H9 (cell line): ENCODE data around the gene RDH12. TPM values are rescaled to one million over a fixed set of nuclear protein-coding genes. Genes with fewer than 3 reads are reported as not detected.

Source experiments
- DNase-seq: peaks from one replicate; pipeline ENCODE4 v3.0.0-alpha.2; 2017
- H2AFZ ChIP-seq: one replicate; pipeline ENCODE4 v1.6.1; 2013; ENCODE audit warnings: mild to moderate bottlenecking, low read length, control low read depth, moderate library complexity
- H2AK5ac ChIP-seq: 2 replicates; pipeline ENCODE4 v1.6.1; 2013; ENCODE audit warnings: low read length, control low read depth, mixed read lengths; ENCODE audit not compliant: insufficient read length
- H2BK120ac ChIP-seq: one replicate; pipeline ENCODE4 v1.6.1; 2013; ENCODE audit warnings: low read depth, mild to moderate bottlenecking, low read length, control low read depth, inconsistent platforms; ENCODE audit not compliant: poor library complexity, severe bottlenecking
- H2BK12ac ChIP-seq: 2 replicates; pipeline ENCODE4 v1.6.1; 2013; ENCODE audit warnings: low read length, control low read depth, mixed read lengths, low read depth; ENCODE audit not compliant: insufficient read length
- H2BK15ac ChIP-seq: 2 replicates; pipeline ENCODE4 v1.6.1; 2013; ENCODE audit warnings: low read depth, low read length, control low read depth
- H2BK20ac ChIP-seq: one replicate; pipeline ENCODE4 v1.6.1; 2013; ENCODE audit warnings: low read depth, mild to moderate bottlenecking, low read length, control low read depth, inconsistent platforms; ENCODE audit not compliant: poor library complexity, severe bottlenecking
- H2BK5ac ChIP-seq: 2 replicates; pipeline ENCODE4 v1.6.1; 2013; ENCODE audit warnings: low read length, control low read depth, mixed read lengths; ENCODE audit not compliant: insufficient read length
- H3K14ac ChIP-seq: 2 replicates; pipeline ENCODE4 v1.6.1; 2013; ENCODE audit warnings: low read length, control low read depth; ENCODE audit not compliant: insufficient read depth
- H3K18ac ChIP-seq: 2 replicates; pipeline ENCODE4 v1.6.1; 2013; ENCODE audit warnings: low read depth, mild to moderate bottlenecking, mixed read lengths, low read length, control low read depth; ENCODE audit not compliant: insufficient read length
- H3K23ac ChIP-seq: 2 replicates; pipeline ENCODE4 v1.6.1; 2013; ENCODE audit warnings: low read length, control low read depth, mixed read lengths, low read depth; ENCODE audit not compliant: insufficient read length
- H3K23me2 ChIP-seq: 2 replicates; pipeline ENCODE4 v1.6.1; 2013; ENCODE audit warnings: low read depth, mild to moderate bottlenecking, mixed read lengths, low read length, control low read depth; ENCODE audit not compliant: insufficient read length, poor library complexity, severe bottlenecking
- H3K27ac ChIP-seq: 2 replicates; pipeline ENCODE4 v1.5.1; 2013; ENCODE audit warnings: low read length, control low read depth, mixed read lengths, low read depth; ENCODE audit not compliant: insufficient read length
- H3K27me3 ChIP-seq: 2 replicates; pipeline ENCODE4 v1.6.1; 2013; ENCODE audit warnings: low read length, control low read depth, inconsistent platforms; ENCODE audit not compliant: insufficient read depth
- H3K4ac ChIP-seq: 2 replicates; pipeline ENCODE4 v1.6.1; 2013; ENCODE audit warnings: low read depth, mild to moderate bottlenecking, control low read depth, inconsistent platforms, low read length, moderate library complexity
- H3K4me1 ChIP-seq: 2 replicates; pipeline ENCODE4 v1.6.1; 2013; ENCODE audit warnings: low read length, control low read depth, inconsistent platforms; ENCODE audit not compliant: insufficient read depth
- H3K4me2 ChIP-seq: 2 replicates; pipeline ENCODE4 v1.6.1; 2013; ENCODE audit warnings: low read length, control low read depth, mixed read lengths; ENCODE audit not compliant: insufficient read length, insufficient read depth
- H3K56ac ChIP-seq: 2 replicates; pipeline ENCODE4 v1.6.1; 2013; ENCODE audit warnings: low read depth, mild to moderate bottlenecking, mixed read lengths, low read length, control low read depth; ENCODE audit not compliant: insufficient read length
- H3K79me1 ChIP-seq: 2 replicates; pipeline ENCODE4 v1.6.1; 2013; ENCODE audit warnings: low read depth, mild to moderate bottlenecking, moderate library complexity, low read length, control low read depth, inconsistent platforms; ENCODE audit not compliant: insufficient read depth, poor library complexity, severe bottlenecking
- H3K79me2 ChIP-seq: 2 replicates; pipeline ENCODE4 v1.6.1; 2013; ENCODE audit warnings: low read length, control low read depth, inconsistent platforms; ENCODE audit not compliant: insufficient read depth
- H3K9ac ChIP-seq: 2 replicates; pipeline ENCODE4 v1.6.1; 2013; ENCODE audit warnings: low read length, control low read depth, mixed read lengths; ENCODE audit not compliant: insufficient read length; ENCODE audit errors: extremely low read depth
- H3K9me3 ChIP-seq: one replicate; pipeline ENCODE4 v1.6.1; 2013; ENCODE audit warnings: low read depth, low read length, inconsistent platforms; ENCODE audit not compliant: control insufficient read depth
- H3T11ph ChIP-seq: one replicate; pipeline ENCODE4 v1.6.1; 2013; ENCODE audit warnings: mild to moderate bottlenecking, low read length, control low read depth, inconsistent platforms
- H4K20me1 ChIP-seq: one replicate; pipeline ENCODE4 v1.6.1; 2013; ENCODE audit not compliant: control insufficient read depth, insufficient read length, insufficient read depth
- H4K5ac ChIP-seq: 2 replicates; pipeline ENCODE4 v1.6.1; 2013; ENCODE audit warnings: low read depth, mild to moderate bottlenecking, mixed read lengths, low read length, control low read depth; ENCODE audit not compliant: insufficient read length
- H4K8ac ChIP-seq: replicated peaks from 2 replicates; pipeline ENCODE4 v1.6.1; 2013; ENCODE audit warnings: low read length, control low read depth, mixed read lengths, low read depth; ENCODE audit not compliant: insufficient read length
- H4K91ac ChIP-seq: 2 replicates; pipeline ENCODE4 v1.6.1; 2013; ENCODE audit warnings: low read depth, mild to moderate bottlenecking, moderate library complexity, mixed read lengths, low read length, control low read depth; ENCODE audit not compliant: insufficient read length
- H3K27ac Mint-ChIP-seq, 3 experiments: 2 replicates in 2 of 3; 3 replicates in 1 of 3; pipeline ENCODE4 v1.8.0; 2020 to 2021; ENCODE audit warnings: mixed read lengths in 3 of 3, mild to moderate bottlenecking in 1 of 3, moderate library complexity in 1 of 3
- H3K27me3 Mint-ChIP-seq: 2 replicates; pipeline ENCODE4 v1.8.0; 2021; ENCODE audit warnings: low read depth, mild to moderate bottlenecking, moderate library complexity, mixed read lengths
- H3K36me3 Mint-ChIP-seq, 3 experiments: 2 replicates in 2 of 3; 3 replicates in 1 of 3; pipeline ENCODE4 v1.8.0; 2020 to 2021; ENCODE audit warnings: low read depth in 3 of 3, mixed read lengths in 3 of 3; ENCODE audit not compliant: insufficient read depth in 1 of 3
- H3K4me1 Mint-ChIP-seq, 2 experiments: 2 replicates each; pipeline ENCODE4 v1.8.0; 2020; ENCODE audit warnings: mixed read lengths in 2 of 2
- H3K4me3 Mint-ChIP-seq, 2 experiments: 2 replicates in 1 of 2; 3 replicates in 1 of 2; pipeline ENCODE4 v1.8.0; 2020 to 2021; ENCODE audit warnings: mild to moderate bottlenecking in 2 of 2, mixed read lengths in 2 of 2, moderate library complexity in 1 of 2
- H3K9me3 Mint-ChIP-seq, 2 experiments: 2 replicates in 1 of 2; 3 replicates in 1 of 2; pipeline ENCODE4 v1.8.0; 2020; ENCODE audit warnings: mild to moderate bottlenecking in 2 of 2, mixed read lengths in 2 of 2, moderate library complexity in 1 of 2
- WGBS: extraction: QIAGEN DNeasy Blood & Tissue Kit; methylation state at CpG from one replicate; pipeline ENCODE4 v1.1.7; 2013; ENCODE audit warnings: missing lambda C conversion rate, low lambda C conversion rate, mixed read lengths; ENCODE audit not compliant: insufficient read length; ENCODE audit errors: extremely low coverage; 5-methylcytosine and 5-hydroxymethylcytosine counted together
- total RNA-seq: library from RNA; stranded (reverse); gene quantifications from 2 replicates; pipeline ENCODE4 v1.2.1, GENCODE V29; 2021
- TF ChIP-seq, protein P1 (sequence below): fragments of 200-600 bp; sonication (generic); conservative IDR thresholded peaks from 3 replicates; pipeline ENCODE4 v1.8.0; 2021; ENCODE audit warnings: antibody characterized with exemption, mild to moderate bottlenecking

The RDH12 gene
- total RNA-seq, 1 experiment from 2014 or later = 0.74 TPM

DNA sequence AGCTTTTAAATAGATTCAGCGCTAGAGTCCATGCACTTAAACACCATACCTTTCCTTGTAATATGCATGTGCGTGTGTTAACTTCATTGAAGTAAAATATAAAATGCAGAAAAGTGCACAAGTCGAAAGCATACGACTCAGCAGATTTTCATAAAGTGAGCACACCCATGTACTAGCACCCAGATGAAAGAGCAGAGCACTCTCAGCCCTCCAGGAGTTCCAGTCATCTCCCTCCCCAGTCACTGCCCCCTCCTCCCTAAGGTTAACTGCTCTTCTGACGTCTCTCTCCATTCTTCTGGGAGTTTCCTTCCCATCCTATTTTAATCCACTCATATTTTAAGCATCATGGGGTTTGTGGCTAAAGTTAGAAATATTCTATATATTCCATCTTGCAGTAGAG, 20.2 kb downstream of the RDH12 start:
- H2BK15ac ChIP-seq = no peak overlapping the region

More for the DNA sequence above, 20.2 kb downstream of the RDH12 start:
- Histone ChIP-seq H3K27me3 (no peaks in the 10 kb centered on the region), H3K23me2 (no peaks in the 10 kb centered on the region), H4K91ac (no peak overlapping the region), H3K9me3 (no peaks in the 10 kb centered on the region), H4K8ac (no peak overlapping the region), H4K5ac (no peak overlapping the region), H3K23ac (no peak overlapping the region), H3K4me1 (no peaks in the 10 kb centered on the region), H2BK120ac (no peak overlapping the region), H3K56ac (no peak overlapping the region), H2BK12ac (no peak overlapping the region), H4K20me1 (no peaks in the 10 kb centered on the region), H2AK5ac (no peak overlapping the region), H3K14ac (no peak overlapping the region), H3T11ph (no peak overlapping the region), H2AFZ (no peak overlapping the region), H3K4ac (no peak overlapping the region), H3K79me2 (no peaks in the 10 kb centered on the region), H2BK5ac (no peak overlapping the region), H3K9ac (no peak overlapping the region), H3K79me1 (no peaks in the 10 kb centered on the region), H3K4me2 (no peak overlapping the region), H3K18ac (no peak overlapping the region), H3K27ac (no peak overlapping the region), H2BK20ac (no peak overlapping the region)
- Mint-ChIP-seq H3K36me3 (no peaks in the 10 kb centered on the region), H3K27ac (no peak overlapping the region), H3K4me1 (peaks cover 8 to 11% of the 10 kb centered on the region in 2 experiments; a peak in 3 of 4 replicates), H3K27me3 (peaks cover 15% of the 10 kb centered on the region), H3K4me3 (no peak overlapping the region), H3K9me3 (no peaks in the 10 kb centered on the region)
- TF ChIP-seq, protein P1, sequence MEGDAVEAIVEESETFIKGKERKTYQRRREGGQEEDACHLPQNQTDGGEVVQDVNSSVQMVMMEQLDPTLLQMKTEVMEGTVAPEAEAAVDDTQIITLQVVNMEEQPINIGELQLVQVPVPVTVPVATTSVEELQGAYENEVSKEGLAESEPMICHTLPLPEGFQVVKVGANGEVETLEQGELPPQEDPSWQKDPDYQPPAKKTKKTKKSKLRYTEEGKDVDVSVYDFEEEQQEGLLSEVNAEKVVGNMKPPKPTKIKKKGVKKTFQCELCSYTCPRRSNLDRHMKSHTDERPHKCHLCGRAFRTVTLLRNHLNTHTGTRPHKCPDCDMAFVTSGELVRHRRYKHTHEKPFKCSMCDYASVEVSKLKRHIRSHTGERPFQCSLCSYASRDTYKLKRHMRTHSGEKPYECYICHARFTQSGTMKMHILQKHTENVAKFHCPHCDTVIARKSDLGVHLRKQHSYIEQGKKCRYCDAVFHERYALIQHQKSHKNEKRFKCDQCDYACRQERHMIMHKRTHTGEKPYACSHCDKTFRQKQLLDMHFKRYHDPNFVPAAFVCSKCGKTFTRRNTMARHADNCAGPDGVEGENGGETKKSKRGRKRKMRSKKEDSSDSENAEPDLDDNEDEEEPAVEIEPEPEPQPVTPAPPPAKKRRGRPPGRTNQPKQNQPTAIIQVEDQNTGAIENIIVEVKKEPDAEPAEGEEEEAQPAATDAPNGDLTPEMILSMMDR = no peak
- no CpG with 5 or more reads among the region's 5 CpGs for WGBS
- DNase-seq = no peak
